ENCODE results near the gene GRHPR.
"Not testable (repeated sequence)": the region's sequence is repeated elsewhere in the genome, so short reads cannot be mapped to it uniquely, and the experiment has no call there.

The GRHPR gene

DNA sequence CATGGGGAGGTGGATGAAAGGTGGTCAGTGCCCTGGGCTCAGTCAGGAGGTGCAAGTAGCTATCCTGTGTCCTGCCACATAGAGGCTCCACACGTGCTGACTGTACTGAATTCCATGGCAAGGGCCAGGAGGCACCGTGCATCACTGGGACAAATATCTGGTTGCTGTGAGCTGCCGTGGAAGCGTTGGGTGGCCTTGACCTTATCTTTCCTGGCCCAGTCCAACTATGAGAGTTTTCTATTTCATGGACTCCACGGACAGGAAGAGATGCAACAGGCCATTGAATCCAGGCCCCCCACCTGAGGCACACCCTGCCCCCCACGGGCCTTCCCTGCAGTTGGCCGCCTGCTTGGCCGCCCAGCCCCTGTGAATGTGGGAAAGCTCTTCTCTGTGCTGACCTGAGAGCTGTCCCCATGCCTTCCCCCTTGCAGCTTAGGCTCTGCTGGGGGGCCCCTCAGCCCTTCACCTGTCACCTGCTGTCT is 1.7 kb downstream of the GRHPR start:
- DNase-seq: no peak

DNA sequence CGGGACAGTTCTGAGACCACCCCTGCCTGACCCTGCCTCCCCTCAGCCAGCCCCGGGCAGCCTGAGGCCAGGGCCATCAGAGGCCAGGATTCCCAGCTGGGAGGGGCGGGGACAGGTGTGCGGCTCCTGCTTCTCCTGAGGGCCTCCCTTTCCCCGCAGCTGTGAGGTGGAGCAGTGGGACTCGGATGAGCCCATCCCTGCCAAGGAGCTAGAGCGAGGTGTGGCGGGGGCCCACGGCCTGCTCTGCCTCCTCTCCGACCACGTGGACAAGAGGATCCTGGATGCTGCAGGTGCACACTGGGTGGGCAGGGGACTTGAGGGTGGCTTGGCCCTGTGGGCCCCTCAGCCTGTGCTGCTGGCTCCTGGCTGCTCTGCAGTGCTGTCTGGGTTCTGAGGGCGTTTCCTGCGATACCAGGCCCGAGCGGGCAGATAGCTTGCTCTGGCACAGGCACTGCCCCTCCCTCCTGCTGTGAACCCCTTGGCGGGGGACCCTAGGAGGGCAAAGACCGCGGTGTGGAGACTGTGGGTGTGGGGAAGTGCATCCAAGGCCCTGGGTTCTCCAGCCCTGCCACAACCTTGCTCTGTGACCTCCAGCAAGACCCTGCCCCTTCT is 2.3 kb downstream of the GRHPR start:
- DNase-seq: no peak

DNA sequence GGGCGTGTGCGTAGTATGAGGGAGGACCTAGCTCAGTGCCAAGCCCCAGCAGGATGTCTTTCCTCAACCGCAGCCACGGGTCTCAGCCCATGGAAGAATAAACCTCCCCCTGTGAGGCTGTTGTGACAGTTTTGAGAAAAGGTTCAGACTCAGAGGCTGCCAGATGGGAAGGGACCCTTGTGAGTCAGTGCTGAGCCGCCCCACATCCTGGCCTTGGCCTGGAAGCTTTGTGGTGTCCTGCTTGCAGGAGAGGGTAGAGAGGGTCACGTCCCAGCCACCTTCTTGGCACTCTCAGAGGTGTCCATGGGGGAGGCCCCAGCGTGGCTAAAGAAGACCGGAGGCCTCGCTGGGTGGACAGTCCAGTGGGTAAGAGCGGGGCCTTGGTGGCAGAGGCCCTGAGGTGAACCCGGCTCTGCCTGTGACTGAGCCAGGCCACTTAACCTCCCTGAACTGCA is 2.8 kb downstream of the GRHPR start:
- no peak for DNase-seq

DNA sequence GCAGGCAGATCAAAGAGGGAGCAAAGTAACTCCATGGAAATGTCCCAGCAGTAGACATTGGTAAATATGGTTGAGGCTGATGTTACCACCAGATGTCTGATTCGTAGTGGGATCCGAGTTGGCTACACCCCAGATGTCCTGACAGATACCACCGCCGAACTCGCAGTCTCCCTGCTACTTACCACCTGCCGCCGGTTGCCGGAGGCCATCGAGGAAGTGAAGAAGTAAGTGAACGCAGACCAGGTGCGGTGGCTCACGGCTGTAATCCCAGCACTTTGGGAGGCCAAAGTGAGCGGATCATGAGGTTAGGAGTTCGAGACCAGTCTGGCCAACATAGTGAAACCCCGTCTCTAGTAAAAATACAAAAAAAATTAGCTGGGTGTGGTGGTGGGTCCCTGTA is 3.9 kb downstream of the GRHPR start:
- DNase-seq: not testable (repeated sequence)

DNA sequence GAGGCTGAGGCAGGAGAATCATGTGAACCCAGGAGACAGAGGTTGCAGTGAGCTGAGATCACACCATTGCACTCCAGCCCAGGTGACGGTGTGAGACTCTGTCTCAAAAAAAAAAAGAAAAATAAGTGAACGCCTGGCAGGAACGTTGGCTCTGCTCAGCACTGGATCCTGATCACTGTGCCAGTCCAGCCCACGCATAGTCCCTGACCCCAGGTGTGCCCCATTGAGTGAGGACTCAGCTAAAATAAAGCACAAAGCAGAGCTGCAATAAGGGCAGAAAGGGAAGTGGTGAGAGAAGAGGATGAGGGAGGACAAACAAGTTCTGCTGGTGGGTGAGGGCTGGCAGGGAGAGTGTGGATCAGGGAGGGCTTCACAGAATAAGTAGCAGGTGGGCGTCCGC is 4.3 kb downstream of the GRHPR start:
- DNase-seq: no peak

DNA sequence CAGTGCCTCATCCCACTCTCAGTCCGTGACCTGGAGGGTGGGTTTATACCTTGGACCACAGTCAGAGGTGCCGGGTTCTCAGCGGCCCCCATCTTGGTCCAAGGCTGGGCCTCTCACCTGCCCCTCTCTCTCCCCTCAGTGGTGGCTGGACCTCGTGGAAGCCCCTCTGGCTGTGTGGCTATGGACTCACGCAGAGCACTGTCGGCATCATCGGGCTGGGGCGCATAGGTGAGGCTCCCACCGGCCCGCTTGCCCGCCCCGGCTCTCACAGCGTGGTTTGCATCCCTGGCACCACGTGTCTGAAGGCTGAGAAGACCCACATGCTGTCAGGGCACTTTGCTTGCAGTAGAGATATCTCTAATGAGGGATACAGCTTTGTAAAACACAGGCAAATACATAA is 5.8 kb downstream of the GRHPR start:
- no peak for DNase-seq

DNA sequence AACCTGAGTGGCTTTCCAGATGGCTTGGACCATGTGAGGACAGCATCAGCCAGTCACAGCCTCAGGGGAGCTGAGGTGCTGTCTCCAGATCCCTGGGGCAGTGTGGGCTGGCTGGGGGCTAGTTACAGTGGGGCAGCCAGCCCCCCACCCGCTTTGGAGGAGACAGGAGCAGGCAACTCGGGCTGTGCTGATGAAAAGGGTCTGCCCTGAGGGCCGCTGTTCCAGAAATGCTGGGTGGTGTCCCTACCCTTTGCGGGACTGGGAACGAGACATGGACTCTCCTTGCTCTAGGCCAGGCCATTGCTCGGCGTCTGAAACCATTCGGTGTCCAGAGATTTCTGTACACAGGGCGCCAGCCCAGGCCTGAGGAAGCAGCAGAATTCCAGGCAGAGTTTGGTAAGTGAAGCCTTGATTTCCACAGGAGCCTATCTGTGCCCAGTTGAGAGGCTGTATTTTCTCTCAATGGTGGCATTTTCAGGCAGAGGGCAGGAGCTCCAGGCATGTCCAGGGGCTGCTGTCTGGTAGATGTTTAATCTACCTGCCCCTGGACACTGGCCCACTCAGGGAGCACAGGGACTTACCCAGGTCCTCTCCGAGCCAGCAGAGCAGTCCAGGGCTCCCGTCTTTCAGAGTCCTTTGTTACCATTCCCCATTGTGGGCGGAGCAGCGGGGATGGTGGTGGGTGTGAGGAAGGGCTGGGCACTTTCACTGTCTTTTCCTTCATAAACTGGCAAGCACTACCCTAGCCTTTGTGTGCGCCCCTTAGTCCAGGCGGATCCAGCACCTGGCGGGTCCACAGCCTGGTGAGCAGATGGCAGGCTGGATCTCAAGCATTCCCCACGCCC is 7.2 kb downstream of the GRHPR start:
- no peak for DNase-seq

DNA sequence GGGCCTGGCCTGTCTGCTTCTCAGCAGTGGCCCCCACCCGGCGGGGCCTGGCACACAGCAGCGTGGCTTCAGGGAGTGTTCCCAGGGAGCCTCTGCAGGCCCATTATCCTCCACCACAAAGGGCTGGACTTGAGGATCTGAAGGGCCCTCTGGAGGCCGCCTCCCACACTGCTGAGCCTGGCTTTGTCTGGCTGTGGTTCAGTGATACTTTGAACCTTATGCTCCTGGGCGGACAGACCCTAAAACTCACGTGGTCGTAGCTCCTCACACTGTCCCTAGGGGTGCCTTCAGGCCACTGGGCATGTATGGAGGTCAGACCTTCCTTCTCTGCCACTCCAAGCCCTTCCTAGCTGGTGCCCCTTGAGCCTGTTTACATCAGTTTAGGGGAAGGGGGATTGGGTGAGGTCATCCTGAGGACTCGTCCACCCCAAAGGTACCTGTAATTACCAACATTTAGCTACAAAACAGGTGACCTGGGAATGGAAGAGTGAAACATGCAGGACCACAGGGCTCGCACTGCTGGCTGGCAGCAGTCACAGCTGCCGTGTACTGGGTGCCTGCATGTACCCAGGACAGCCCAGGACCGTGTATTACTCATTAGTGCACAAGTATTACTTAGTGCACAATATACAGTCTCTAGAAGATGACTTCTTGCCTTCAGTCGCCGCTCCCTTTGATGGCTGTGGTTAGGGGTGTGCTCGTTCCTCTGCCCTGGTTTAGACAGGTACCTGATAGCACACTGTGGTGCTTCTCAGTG is 8.5 kb downstream of the GRHPR start:
- no peak for DNase-seq

DNA sequence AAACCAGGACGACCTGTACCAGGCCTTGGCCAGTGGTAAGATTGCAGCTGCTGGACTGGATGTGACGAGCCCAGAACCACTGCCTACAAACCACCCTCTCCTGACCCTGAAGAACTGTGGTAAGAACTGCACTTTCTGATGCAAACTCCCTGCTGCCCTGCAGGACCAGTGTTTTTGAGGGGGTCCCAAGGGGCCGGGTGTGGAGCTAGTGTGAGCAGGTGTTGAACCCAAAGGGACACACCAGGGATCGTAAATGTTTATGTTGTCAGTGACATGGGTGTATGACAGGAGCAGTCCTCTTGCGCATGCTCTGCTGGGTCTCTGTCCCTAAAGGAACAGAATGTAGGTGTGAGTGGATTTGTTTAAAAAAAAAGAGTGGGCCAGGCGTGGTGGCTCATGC is 9.5 kb downstream of the GRHPR start:
- no peak for DNase-seq

DNA sequence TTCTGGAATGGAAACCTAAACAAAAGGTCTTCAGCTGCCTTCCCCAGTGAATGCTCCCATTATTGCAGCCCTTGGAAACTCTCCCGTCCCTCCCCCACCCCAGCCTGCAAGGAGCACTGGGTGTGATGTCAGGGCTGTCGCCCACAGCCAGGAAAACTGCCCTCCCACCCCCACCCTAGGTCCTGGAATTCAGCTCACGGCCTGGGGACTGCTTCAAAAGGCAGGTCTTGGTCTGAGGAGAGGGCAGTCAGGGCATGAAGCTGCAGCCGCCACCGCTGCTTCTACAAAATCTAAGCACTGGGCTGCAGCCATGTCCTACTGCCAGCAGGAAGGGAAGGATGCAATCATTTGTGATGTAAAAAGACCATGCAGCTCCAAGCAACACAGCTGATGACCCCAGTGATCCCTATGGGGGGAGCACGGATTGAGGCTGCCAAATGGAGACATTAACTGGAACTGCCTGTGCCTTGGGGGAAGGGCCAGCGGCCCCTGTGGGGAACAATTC is 11.4 kb downstream of the GRHPR start:
- DNase-seq: no peak

DNA sequence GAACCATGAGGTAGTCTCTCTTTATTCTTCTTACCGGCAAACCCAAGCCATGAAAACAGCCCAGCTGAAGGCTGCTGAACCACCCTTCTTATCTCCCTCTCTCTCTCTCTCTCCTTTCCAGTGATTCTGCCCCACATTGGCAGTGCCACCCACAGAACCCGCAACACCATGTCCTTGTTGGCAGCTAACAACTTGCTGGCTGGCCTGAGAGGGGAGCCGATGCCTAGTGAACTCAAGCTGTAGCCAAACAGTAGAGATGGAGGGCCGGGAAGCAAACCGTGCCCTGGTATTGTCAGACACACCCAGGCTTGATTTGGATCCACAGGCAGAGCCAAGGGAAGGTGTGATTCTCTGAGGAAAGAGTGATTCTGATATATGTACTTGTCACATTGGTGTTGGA is 14.0 kb downstream of the GRHPR start:
- DNase-seq: no peak

DNA sequence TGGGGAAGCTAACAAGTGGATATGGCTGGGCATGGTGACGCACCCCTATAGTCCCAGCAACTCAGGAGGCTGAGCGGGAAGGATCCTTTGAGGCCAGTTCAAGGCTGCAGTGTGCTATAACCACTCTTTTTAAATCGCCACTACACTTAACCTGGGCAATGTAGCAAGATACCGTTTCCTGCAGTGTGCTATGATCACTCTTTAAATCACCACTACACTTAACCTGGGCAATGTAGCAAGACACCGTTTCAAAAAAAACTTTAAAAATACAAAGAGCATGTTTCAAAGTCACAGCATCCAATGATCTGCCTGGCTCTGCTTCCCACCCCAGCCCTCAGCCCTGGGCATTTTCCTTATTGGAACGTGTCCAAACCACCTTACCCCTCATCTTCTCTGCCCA is 14.5 kb downstream of the GRHPR start:
- DNase-seq: no peak

DNA sequence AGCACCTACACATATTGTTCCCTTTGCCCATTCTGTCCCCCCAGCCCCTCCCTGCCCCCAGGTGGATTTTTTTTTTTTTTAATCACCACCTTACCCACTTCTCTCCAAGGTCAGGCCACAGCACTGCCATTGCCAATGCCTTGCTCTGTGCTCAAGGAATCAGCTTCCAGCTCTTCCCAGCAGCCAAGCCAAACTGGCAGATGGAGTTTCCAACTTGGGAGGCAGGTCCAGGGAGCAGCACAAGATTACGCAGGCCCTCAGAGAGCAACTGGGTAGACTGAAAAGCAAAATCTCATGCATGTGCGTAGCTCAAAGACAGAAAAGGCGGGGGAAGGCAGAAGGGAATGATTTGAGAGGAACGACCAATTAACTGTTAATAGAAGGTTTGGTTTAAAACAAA is 15.1 kb downstream of the GRHPR start:
- no peak for DNase-seq

DNA sequence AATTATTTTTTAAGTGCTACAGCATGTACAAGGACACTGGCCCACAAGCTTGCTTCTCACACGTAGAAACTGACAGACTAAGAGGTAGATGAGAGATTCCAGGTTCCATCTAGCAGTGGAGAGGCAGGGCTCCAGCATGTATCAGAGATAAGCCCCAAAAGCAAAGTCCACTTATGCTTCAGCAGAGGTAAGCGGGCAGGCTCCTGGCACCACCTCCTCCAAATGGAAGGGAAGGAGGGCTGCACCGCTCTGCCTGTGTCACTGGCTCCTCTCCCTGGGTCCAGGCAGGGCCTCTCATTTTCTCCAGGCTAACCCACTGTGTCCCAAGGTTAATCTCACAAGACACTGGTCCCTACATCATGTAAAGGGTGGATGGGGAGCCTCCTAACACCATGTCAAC is 15.9 kb downstream of the GRHPR start:
- DNase-seq: no peak

DNA sequence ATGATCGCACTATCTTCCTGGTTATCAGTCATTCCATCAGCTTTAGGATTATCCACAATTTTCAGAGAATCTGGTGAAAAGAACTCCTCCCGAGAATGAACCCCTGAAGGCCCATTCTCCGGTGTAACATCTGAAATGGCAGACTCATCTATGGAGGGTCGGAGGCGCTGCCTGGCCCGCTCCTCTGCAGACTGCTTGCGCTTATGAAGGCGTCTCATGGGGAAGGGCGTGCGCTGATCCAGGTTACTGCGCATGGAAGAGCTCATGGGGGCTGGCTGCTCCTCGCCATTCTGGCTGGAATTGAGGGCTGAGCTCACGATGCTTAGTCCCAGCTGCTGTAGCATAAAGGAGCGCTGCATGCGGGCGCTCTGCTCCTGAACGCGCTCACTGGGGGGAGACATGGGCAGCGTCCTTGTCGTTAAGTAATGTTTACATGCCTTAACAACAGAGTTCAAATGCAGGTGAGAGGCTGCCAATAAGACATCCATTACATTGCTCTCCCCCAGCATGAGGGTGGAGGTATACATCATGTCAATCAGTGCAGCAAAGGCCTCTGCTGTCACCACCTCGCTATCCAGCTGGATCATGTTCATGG is 19.4 kb downstream of the GRHPR start:
- DNase-seq: no peak

DNA sequence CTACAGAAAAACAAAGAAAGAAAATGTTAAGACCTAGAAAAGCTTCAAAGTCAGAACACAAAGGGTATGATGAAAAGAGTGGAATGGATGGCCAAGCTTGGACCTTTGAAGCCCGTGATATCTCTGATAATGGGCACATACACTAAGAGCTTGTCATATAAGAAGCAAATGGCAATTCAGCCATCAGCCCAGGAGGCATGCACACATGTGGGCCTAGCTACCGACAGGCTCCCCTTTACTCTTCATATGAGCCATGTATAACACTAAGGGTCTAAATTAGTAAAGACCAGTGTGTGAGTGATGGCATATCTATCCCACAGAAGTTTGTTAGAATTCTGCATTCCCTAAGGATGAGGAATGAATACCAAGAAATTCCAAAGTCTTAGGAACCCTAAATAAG is 20.1 kb downstream of the GRHPR start:
- DNase-seq: no peak

DNA sequence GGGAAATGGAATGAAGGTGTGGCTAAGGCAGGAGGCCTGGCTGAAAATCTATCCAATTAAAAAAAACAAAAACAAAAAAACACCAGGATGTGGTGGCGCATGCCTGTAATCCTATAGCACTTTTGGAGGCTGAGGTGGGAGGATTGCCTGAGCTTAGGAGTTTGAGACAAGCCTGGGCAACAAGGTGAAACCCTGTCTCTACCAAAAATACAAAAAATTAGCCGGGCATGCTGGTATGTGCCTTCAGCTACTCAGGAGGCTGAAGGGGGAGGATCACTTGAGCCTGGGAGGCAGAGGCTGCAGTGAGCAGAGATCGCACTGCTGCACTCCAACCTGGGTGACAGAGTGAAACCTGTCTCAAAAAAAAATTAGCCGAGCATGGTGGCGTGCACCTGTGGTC is 21.1 kb downstream of the GRHPR start:
- DNase-seq: no peak

DNA sequence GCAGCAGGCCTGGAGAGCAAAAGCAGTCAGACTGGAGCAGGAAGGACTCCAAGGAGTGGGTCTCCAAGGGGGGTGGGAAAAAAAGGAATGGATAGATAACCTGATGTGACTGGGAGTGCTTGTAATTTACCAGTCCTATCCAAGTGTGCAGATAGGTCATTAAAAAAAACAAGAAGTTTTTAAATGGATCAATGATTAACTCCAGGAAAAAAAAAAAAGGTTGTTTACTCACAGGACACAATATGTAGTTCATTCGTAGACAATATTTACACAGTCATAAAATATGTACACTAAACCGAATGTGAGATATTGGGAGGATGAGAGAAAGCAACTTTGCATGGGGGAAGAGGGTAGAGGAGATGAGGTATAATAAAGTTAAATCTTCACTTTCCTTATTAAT is 22.4 kb downstream of the GRHPR start:
- DNase-seq: no peak

DNA sequence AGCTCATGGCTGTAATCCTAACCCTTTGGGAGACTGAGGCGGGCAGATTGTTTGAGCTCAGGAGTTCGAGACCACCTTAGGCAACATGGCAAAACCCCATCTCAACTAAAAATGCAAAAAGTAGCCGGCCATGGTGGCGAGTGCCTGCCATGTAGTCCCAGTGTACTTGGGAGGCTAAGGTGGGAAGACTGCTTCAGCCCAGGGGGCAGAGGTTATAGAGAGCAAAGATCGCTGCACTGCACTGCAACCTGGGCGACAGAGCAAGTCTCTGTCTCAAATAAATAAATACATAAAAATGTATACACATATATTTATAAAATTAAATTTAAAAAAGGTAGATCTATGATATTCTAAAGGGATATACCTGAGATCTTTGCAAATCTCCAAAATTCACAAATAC is 23.3 kb downstream of the GRHPR start:
- no peak for DNase-seq

DNA sequence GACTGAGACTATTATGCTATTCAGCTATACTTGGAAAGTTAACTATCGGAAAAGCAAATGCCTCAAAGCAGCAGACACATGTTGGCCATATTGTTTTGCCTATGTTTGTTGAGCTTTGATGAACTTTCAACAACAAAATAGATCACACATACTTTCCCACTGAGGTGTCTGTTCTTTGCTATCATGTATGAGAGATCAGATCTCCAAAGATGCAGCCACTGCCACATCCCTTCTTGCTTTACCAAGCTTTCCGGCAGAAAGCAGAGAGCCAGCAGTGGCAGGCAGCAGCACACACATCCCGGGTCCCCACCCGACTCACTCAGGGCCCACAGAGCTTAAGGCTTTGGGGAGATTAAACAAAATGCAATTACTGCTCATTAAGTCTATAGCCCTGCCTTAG is 23.9 kb downstream of the GRHPR start:
- DNase-seq: no peak

DNA sequence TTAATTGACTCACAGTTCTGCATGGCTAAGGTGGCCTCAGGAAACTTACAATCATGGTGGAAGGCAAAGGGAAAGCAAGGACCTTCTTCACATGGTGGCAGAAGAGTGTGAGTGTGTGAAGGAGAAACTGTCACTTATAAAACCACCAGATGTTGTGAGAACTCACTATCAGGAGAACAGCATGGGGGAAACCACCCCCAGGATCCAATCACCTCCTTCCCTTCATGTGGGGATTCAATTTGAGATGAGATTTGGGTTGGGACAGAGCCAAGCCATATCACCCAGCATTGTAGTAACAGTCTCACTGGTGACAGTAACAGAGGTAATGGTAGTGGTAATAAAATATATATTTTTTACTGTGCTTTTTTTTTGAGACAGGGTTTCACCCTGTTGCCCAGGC is 24.6 kb downstream of the GRHPR start:
- DNase-seq: no peak

DNA sequence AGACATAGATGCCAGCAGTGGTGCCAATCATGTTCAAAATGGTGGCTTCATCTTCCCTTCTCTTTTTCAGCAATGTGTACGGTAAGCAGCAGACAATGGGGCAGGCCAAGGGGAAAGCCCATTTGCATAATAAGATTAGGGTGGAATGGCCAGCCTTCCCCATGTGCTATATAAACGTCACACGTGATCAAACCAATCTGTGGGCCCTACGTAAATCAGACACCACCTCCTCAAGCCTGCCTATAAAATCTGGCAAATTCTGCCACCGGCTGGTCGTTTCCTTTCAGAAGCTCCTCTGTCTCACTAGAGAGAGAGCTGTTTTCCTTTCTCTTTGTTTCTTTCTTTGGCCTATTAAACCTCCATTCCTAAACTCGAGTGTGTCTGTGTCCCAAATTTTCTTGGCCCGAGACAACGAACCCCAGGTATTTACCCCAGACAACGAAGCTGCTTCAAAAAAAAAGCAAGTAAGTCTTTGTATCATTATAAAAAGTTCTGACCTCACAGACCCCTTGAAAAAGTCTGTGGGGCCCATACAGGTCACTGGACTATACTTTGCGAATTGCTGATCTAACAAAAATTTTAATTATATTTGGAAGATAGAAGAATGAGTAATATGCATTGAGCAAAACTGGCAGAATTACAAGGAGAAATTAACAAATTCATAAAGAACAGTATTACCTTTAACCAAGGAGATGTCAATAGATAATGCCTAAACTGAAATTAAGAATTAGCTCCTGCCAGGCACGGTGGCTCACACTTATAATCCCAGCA is 27.6 kb downstream of the GRHPR start:
- DNase-seq: no peak

All from fibroblast of upper back skin (primary cell).